Muscle layer of duodenum (tissue), 2 donors: ENCODE results near the gene IGSF8.

ENCODE experiments used
- H3K27ac ChIP-seq: one replicate; pipeline ENCODE4 v1.7.0; 2013; ENCODE audit warnings: mild to moderate bottlenecking, low read length
- H3K27me3 ChIP-seq: one replicate; pipeline ENCODE4 v1.7.0; 2013; ENCODE audit warnings: low read depth, mild to moderate bottlenecking, control low read depth, low read length
- H3K36me3 ChIP-seq, 2 donors: one replicate each; pipeline ENCODE4 v1.7.0; 2013; ENCODE audit warnings: low read length in 2 of 2, control low read depth in 1 of 2, mild to moderate bottlenecking in 1 of 2; ENCODE audit not compliant: insufficient read depth in 2 of 2, control insufficient read depth in 1 of 2
- H3K4me1 ChIP-seq, 2 donors: one replicate each; pipeline ENCODE4 v1.7.0; 2013; ENCODE audit warnings: low read length in 2 of 2, mild to moderate bottlenecking in 2 of 2, control low read depth in 1 of 2, moderate library complexity in 1 of 2; ENCODE audit not compliant: insufficient read depth in 2 of 2, control insufficient read depth in 1 of 2
- H3K4me3 ChIP-seq, 2 donors: one replicate each; pipeline ENCODE4 v1.7.0; 2013; ENCODE audit warnings: low read length in 2 of 2, low read depth in 1 of 2, mild to moderate bottlenecking in 1 of 2
- H3K9me3 ChIP-seq, 2 donors: one replicate each; pipeline ENCODE4 v1.7.0; 2013; ENCODE audit warnings: low read length in 2 of 2, control low read depth in 1 of 2, mild to moderate bottlenecking in 1 of 2; ENCODE audit not compliant: control insufficient read depth in 1 of 2
- donor health status: healthy.

Gene IGSF8

GRCh38 chr1:160125746-160126145 lies 27.3 kb upstream of the IGSF8 start:
- H3K4me1 ChIP-seq: peaks cover 0 to 27% of the 10 kb centered on the region in 2 donors
- H3K36me3 ChIP-seq: peaks cover 0 to 40% of the 10 kb centered on the region in 2 donors
- no peak overlapping the region for H3K4me3 ChIP-seq
- no peak overlapping the region for H3K27ac ChIP-seq
- no peaks in the 10 kb centered on the region for H3K27me3 ChIP-seq
- H3K9me3 ChIP-seq: no peaks in the 10 kb centered on the region

DNA sequence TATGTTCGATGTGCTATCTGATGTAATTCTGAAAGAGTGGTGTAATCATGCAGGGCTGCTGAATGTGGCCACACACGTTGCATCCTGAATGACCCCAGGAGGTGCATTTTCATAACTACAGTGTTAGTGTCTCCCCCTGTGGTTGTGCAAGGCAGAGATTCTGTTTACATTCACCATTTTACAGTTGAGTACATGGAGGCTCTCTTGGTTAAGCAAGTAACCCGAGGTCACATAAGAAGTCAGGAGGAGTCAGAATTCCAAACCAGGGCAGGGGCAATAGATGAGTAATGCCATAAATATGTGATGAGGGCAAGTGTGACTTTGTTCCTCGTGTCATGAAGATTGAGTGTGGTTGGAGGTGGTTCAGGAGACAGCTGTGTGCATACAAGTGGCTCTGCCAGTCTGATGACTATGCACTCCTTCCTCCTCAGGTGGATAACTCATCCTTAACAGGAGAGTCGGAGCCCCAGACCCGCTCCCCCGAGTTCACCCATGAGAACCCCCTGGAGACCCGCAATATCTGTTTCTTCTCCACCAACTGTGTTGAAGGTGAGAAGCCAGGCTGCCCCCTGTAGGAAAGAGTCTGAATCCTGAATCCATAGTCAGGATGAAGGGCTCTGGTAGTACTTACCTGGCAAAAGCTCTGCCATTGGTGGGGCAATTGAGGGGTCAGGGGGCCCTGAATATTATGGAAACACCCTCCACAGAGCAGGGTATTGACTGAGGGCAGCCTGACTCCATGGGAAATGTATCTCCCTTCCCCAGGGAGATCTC lies 26.5 kb upstream of the IGSF8 start:
- Histone ChIP-seq H3K9me3 (no peaks in the 10 kb centered on the region), H3K4me1 (peaks cover 0 to 27% of the 10 kb centered on the region in 2 donors), H3K27me3 (no peaks in the 10 kb centered on the region), H3K27ac (no peak overlapping the region), H3K36me3 (peaks cover 0 to 35% of the 10 kb centered on the region in 2 donors), H3K4me3 (no peak overlapping the region)

- Histone ChIP-seq H3K27me3 (no peaks in the 10 kb centered on the region), H3K9me3 (no peaks in the 10 kb centered on the region), H3K27ac (no peak overlapping the region), H3K36me3 (peaks cover 0 to 27% of the 10 kb centered on the region in 2 donors), H3K4me3 (no peak overlapping the region), H3K4me1 (peaks cover 0 to 33% of the 10 kb centered on the region in 2 donors)
Measured at GRCh38 chr1:160123726-160124125, 25.3 kb upstream of the IGSF8 start.

- H3K4me1 ChIP-seq: peaks cover 0 to 39% of the 10 kb centered on the region in 2 donors
- no peak overlapping the region for H3K27ac ChIP-seq
- no peak overlapping the region for H3K4me3 ChIP-seq
- H3K9me3 ChIP-seq: no peaks in the 10 kb centered on the region
- no peaks in the 10 kb centered on the region for H3K27me3 ChIP-seq
- H3K36me3 ChIP-seq: peaks cover 0 to 27% of the 10 kb centered on the region in 2 donors
Measured at GRCh38 chr1:160122978-160123495, 24.6 kb upstream of the IGSF8 start.

DNA sequence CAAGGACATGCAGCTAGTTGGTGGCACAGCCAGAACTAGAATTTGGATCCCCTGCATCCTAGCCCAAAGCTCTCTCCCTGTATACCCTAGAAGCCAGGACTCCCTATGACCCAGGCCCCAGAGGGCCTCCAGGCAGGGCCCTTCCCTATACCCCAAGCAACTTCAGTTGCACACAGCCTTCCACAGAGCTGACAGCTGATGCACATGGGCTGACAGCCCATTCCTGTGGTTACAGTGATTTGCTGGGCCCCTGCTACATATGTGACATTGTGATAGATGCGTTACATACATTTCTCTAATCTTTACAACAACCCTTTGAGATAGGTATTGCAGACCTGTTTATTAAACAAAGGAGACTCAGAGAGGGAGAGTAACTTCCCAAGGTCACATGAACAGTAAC lies 23.0 kb upstream of the IGSF8 start:
- Histone ChIP-seq H3K27ac (no peak overlapping the region), H3K36me3 (peaks cover 0 to 15% of the 10 kb centered on the region in 2 donors), H3K4me3 (no peak overlapping the region), H3K9me3 (no peaks in the 10 kb centered on the region), H3K4me1 (peaks cover 0 to 36% of the 10 kb centered on the region in 2 donors), H3K27me3 (peaks cover 6% of the 10 kb centered on the region)

- Histone ChIP-seq H3K4me1 (peaks cover 0 to 36% of the 10 kb centered on the region in 2 donors), H3K27ac (no peak overlapping the region), H3K36me3 (peaks cover 0 to 12% of the 10 kb centered on the region in 2 donors), H3K27me3 (peaks cover 6% of the 10 kb centered on the region), H3K4me3 (no peak overlapping the region), H3K9me3 (no peaks in the 10 kb centered on the region)
Measured at GRCh38 chr1:160120797-160121196, 22.4 kb upstream of the IGSF8 start.

- H3K27ac ChIP-seq: no peak overlapping the region
- peaks cover 0 to 8% of the 10 kb centered on the region in 2 donors for H3K36me3 ChIP-seq
- peaks cover 6% of the 10 kb centered on the region for H3K27me3 ChIP-seq
- no peak overlapping the region for H3K4me3 ChIP-seq
- H3K4me1 ChIP-seq: peaks cover 0 to 38% of the 10 kb centered on the region in 2 donors
- H3K9me3 ChIP-seq: no peaks in the 10 kb centered on the region
Measured at GRCh38 chr1:160118928-160119327, 20.5 kb upstream of the IGSF8 start.

GRCh38 chr1:160117709-160118183 lies 19.3 kb upstream of the IGSF8 start:
- no peaks in the 10 kb centered on the region for H3K9me3 ChIP-seq
- peaks cover 6% of the 10 kb centered on the region for H3K27me3 ChIP-seq
- H3K4me3 ChIP-seq: peak overlapping the region; percentile 51 to 60
- no peak overlapping the region for H3K27ac ChIP-seq
- peaks cover 0 to 43% of the 10 kb centered on the region in 2 donors for H3K4me1 ChIP-seq
- peaks cover 0 to 8% of the 10 kb centered on the region in 2 donors for H3K36me3 ChIP-seq

DNA sequence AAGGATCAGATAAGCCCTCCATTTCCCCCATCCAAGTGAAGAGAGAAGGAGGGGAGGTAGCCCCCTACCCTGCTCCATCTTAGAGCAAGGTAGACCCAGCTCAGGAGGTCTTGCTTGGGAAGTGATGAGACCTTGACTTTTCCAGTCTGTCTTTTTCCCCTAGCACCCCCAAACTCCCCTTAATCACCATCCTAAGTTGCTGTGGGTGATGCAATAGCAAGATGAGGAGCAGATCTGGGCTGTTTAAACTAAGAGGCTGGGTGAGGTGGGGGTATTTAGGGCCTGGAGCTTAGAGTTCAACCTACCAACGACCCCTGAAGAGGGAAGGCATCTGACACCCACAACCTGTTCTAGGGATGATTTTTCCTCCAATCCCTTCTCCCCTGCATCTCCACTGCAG lies 18.9 kb upstream of the IGSF8 start:
- Histone ChIP-seq H3K4me3 (peak overlapping the region; percentile 51 to 60), H3K4me1 (peaks cover 0 to 47% of the 10 kb centered on the region in 2 donors), H3K27me3 (peaks cover 6% of the 10 kb centered on the region), H3K9me3 (no peaks in the 10 kb centered on the region), H3K27ac (no peak overlapping the region), H3K36me3 (peaks cover 0 to 6% of the 10 kb centered on the region in 2 donors)

- H3K9me3 ChIP-seq: no peaks in the 10 kb centered on the region
- peaks cover 0 to 5% of the 10 kb centered on the region in 2 donors for H3K36me3 ChIP-seq
- peak overlapping the region; percentile 33 for H3K27ac ChIP-seq
- peaks cover 6% of the 10 kb centered on the region for H3K27me3 ChIP-seq
- H3K4me1 ChIP-seq: peaks cover 0 to 52% of the 10 kb centered on the region in 2 donors
- H3K4me3 ChIP-seq: peak overlapping the region; percentile 51 to 60
Measured at GRCh38 chr1:160116283-160117147, 18.1 kb upstream of the IGSF8 start.
